GM19438 (cell line): ENCODE data around the gene PWWP2B.

ENCODE experiments used
- ATAC-seq: cut with Tn5 transposase; IDR thresholded peaks from one replicate; pipeline ENCODE4 v1.9.1; 2021; ENCODE audit warnings: low read depth; ENCODE audit not compliant: unreplicated experiment

Gene PWWP2B

GRCh38 chr10:132404911-132405462, 8.0 kb downstream of the PWWP2B start:
- ATAC-seq: no peak

- ATAC-seq: no peak
Observed at GRCh38 chr10:132405463-132405991, 8.5 kb downstream of the PWWP2B start.

DNA sequence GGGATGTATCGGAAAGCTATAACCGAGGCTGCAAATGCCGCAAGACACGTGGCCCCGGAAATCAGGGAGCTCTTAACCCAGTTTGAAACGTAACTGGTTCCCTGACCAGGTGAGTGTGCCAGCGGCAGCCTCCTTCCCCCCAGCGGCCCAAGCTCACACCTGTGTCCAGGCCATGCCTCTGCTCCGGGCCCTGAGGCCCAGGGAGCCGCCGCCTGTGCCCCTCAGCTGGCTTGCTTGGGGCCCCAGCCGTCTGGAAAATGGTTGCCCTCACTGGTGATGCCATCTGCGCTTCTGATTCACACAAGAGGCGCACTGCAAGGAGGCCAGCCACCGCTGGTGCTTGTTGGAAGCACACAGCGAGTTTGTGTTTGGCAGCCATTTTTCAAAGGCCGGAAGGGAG, 9.2 kb downstream of the PWWP2B start:
- ATAC-seq: no peak

- no peak for ATAC-seq
Observed at GRCh38 chr10:132406750-132407149, 9.8 kb downstream of the PWWP2B start.

DNA sequence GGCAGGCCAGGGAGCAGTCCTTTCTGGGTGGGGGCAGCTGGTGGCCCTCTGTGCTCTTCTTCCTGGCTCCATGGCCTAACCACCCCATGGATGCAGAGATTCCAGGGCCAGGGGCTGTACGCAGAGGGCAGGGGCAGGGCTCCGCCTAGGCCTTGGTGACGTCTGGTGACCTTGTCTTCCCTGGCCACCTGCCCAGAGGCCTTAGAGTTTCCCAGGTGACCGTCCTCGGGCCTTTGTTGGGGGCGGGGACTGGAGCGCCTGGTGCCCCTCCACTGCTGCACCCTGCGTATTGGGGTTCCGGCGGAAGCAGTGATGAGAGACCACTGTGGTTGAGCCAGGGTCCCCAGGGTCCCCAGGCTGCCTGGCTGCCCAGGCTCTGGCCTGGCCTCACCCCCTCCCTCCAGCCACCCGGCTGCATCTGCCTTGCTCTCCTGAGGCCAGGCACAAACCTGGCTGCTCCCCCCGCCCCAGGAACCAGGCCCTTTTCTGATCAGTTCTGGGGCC, 10.3 kb downstream of the PWWP2B start:
- ATAC-seq: no peak

GRCh38 chr10:132407846-132408278, 10.9 kb downstream of the PWWP2B start:
- no peak for ATAC-seq

DNA sequence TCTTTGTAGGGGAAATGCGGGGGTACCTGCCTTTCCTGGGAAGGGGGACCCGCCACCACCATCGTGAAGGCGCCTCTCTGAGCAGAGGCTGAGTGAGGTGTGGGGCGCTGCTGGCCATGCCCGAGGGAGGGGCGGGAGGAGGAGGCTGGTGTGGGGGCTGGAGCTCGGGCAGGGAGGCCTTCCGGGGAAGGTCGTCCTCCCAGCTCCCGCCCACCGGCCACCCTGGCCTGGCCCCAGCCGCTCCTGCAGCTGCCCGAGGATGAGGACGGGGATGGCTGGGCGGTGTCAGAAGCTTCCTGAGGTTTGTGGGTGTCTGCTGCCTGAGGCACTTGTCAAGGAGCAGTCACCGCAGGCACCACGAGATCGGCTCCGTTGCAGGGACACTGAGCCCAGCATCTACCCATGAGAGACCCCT, 11.4 kb downstream of the PWWP2B start:
- ATAC-seq: no peak

DNA sequence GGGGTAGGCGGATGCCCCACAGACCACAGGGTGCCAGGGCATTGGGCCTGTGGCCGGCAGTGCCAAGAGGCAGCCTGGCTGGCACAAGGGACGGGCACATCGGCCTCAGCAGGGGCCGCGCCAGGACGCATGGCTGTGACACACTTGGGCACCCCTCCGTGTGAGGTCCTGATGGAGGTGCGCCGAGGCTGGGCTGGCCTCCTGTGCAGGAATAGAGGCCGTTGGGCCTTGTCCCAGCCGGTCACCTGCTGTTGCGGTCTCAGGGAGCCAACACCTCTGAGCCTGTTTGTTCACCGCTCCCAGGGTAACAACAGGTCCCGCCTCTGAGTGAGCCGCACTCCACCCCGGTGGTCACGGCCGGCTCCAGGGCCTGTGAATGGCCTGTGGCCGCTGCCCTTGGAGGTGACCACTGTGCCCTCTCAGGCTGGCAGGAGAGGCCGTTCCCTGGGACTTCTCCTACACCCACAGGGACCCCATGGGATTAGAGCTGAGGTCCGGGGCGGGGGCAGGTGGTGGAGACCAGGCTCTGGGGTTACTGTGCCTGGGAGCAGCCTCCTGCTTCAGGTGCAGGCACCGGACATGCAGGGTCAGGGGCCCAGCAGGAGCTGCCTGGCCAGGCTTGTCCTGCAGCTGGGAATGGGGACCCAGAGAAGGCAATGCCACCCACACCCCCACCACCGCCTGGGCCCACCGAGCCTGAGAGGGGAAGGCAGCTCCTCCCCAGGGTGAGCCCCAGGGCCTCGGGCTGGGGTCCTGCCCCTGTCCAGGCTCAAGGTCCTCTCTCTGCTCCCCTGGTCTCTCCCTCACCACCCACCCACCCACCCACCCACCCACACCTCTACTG, 12.0 kb downstream of the PWWP2B start:
- ATAC-seq: no peak

GRCh38 chr10:132409667-132410028, 12.6 kb downstream of the PWWP2B start:
- ATAC-seq: no peak

DNA sequence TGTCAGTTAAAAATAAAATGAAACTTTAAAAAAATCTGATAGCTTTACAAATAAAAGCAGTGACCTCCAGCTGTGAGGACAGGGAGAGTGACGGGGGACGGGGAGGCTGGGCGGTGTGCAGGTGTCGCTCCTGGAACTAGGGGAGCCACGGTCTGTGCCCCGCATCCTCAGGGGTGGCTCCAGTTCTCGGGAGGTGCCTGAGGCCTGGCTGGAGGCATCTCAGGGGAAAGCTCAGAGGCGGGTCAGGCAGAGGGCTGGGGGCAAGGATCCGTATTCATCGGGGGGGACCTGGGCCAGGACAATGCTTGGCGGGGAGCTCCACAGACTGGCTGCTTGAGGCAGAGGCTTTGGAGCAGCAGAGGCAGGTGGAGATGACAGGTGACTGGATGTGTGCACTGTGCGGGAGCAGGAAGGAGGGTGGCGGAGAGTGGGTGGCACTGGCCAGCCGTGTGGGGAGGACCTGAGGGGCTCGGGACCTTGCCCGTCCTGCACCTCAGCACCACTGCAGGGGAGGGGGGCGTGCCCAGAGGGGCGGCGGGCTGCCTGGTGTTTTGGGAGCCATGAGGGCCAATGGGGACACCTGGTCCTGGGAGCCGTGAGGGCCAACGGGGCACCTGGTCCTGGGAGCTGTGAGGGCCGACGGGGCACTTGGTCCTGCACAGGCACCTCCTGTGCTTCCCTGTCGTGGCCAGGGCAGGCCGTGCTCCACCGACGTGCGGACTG, 13.2 kb downstream of the PWWP2B start:
- no peak for ATAC-seq

GRCh38 chr10:132410779-132411532, 14.0 kb downstream of the PWWP2B start:
- no peak for ATAC-seq

DNA sequence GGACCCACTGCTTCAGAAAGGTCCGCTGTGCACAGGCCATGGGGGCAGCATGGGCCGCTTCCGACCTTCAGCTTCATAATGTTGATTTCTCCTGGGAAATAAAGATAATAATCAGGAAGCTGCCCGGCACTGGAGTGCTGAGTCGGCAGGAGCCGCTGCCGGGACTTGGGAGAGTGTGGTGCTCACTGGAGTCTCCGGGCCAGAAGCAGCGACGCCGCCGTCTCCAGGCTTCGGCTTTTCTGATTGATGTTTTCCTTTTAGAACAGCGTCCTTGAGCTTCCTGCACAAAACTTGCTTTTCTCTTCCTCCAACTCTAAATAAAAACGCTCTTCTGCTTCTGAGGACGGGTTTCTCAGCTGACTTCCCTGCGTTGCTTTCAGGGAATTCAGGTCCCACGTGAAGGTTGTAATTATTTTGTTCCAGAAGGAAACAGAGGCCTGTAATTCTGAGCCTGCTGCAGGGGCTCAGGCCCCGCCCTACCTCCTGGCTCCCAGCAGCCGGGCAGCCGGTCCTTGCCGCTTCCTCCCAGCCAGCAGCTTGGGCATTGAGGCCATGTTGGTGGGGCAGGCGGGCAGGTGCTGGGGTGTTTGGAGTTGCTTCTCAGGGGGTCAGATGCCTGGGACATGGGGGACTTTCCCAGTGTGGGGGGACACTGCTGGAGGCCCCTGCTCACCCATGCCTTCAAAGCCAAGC, 14.7 kb downstream of the PWWP2B start:
- no peak for ATAC-seq

- ATAC-seq: no peak
Observed at GRCh38 chr10:132412316-132413192, 15.6 kb downstream of the PWWP2B start.

DNA sequence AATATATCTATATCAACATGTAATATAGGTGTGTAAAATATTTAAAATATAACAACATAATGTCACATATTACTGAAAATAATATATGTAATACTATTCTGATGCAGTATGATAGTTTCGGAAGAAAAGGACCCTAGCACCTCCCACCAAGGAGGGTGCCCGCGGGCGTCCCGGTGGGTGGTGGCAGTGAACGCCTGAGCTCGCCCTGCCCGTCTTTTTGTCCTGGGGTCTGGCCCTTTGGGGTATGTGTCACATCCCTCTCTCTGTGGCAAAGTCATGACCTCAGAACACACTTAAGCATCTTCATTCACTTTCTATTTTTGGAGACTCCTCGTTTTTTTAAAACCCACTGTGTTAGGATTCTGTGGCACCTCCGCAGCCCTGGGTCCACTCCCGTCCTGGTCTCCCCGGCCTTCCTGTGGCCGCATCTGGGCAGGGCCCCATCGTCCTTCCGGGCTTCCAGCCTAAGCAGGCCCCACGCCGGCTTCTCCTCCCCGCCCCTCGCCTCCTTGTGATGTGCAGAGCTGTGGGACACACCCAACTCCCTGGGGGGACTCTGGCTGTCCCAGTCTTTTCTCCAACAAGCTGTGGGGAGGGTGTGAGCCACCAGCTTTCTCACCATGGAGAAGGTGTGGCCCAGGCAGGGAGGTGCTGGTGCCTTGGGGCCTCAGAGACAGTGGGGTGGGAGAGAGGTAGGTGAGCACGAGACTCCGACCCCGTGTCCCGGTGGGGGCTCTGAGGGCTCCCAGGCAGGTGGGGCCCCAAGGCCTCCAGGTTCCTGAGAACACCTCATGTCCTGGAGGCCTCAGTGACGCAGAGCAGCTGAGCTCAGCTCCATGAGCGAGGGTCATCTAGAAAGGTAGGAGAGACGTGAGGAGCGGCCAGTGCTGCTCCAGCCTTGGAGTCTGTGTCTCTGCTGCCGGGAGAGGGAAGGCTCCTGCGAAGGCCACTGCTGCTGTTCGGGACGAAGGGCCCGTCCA, 16.5 kb downstream of the PWWP2B start:
- no peak for ATAC-seq

DNA sequence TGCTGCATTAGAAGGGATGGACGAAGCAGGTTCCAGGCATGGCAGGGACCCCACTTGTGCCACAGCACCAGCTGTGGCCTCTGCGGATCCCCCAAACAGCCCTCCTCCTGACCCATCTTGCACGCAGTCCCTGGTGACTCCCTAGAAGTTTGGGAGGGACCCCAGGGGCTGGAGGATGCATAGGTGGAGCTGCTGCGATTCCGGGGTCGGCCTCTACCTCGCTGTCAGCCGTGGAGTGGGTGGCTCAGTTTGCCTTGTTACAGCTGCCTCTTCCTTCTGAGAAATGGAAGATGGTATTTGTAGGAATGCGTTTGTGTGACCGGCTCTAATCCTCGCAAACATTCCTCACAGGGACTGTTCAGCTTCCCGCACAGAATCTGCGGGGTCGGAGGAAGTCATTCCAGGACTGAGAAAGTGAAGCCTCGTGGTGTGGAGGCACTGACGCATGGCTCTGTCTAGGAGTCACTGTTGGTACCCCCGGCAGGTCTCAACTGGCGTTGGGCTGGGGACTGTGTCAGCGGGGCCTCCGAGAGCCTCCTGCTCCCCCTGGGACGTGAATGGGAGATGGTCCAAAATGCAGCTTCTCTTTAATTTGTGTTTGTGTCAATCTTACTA, 17.5 kb downstream of the PWWP2B start:
- no peak for ATAC-seq

- no peak for ATAC-seq
Observed at GRCh38 chr10:132415255-132415654, 18.3 kb downstream of the PWWP2B start.

GRCh38 chr10:132415956-132416355, 19.0 kb downstream of the PWWP2B start:
- no peak for ATAC-seq
